ENCODE data around the gene DMBT1. TPM values are rescaled to one million over a fixed set of nuclear protein-coding genes. Genes with fewer than 3 reads are reported as not detected.

DMBT1 gene
- total RNA-seq, 4 donors from 2014 or later, result 0.10 to 0.13 TPM; not detected in 2

GRCh38 chr10:122689146-122689820 lies 128.7 kb downstream of the DMBT1 start:
- intact Hi-C loops (cut with DNase I), result no loop called here
- 79 to 84% methylated on average over 6 of the region's 6 CpGs for WGBS, 2 donors
- Histone ChIP-seq H3K9me3 (no peaks in the 10 kb centered on the region), H3K4me1 (no peaks in the 10 kb centered on the region), H3K27me3 (no peaks in the 10 kb centered on the region), H3K36me3 (no peaks in the 10 kb centered on the region), H3K27ac (no peak overlapping the region), H3K4me3 (replicated peaks in 1 of 3) (no peak overlapping the region)
- DNase-seq, result no peak
- TF ChIP-seq POLR2A (IDR thresholded peaks at IDR 0.05) (no peak), CTCF (IDR thresholded peaks at IDR 0.05) (no peak)

GRCh38 chr10:122692744-122693143 lies 132.2 kb downstream of the DMBT1 start:
- DNase-seq, result no peak
- H3K27ac ChIP-seq, result no peak overlapping the region
- no peaks in the 10 kb centered on the region for H3K4me1 ChIP-seq
- no peaks in the 10 kb centered on the region for H3K27me3 ChIP-seq
- intact Hi-C loops (cut with DNase I), result no loop called here
- TF ChIP-seq POLR2A (IDR thresholded peaks at IDR 0.05) (no peak), CTCF (IDR thresholded peaks at IDR 0.05) (no peak)
- H3K9me3 ChIP-seq, result no peaks in the 10 kb centered on the region
- no peak overlapping the region for H3K4me3 ChIP-seq (replicated peaks in 1 of 3)
- 79 to 89% methylated on average over 5 of the region's 5 CpGs for WGBS, 2 donors
- H3K36me3 ChIP-seq, result no peaks in the 10 kb centered on the region

Other genes starting within 250 kb of the DMBT1 start
- 10 to 100 TPM; 39.3 to 50.9 (median 45.6) TPM for gene PLEKHA1, start 186.0 kb upstream of the DMBT1 start, total RNA-seq
- gene ARMS2, start 106.1 kb upstream of the DMBT1 start, total RNA-seq, result not detected
- gene HTRA1, start 99.2 kb upstream of the DMBT1 start, total RNA-seq, result 10 to 100 TPM; 37.1 to 99.4 (median 68.2) TPM
- not detected for gene C10orf120, start 139.1 kb downstream of the DMBT1 start, total RNA-seq